ENCODE data around the gene FBXO31. TPM values are rescaled to one million over a fixed set of nuclear protein-coding genes. Genes with fewer than 3 reads are reported as not detected.

Gene FBXO31
- total RNA-seq, 1 experiment from 2014 or later, result 40.4 TPM

- Mint-ChIP-seq H3K36me3 (ENCODE audit: insufficient read depth, unreplicated experiment) (peaks cover 6% of the 10 kb centered on the region), H3K4me3 (ENCODE audit: low read depth, unreplicated experiment) (no peak overlapping the region), H3K9me3 (ENCODE audit: low read depth, unreplicated experiment) (no peaks in the 10 kb centered on the region), H3K27ac (ENCODE audit: unreplicated experiment) (no peak overlapping the region), H3K27me3 (ENCODE audit: unreplicated experiment) (no peaks in the 10 kb centered on the region), H3K4me1 (ENCODE audit: low read depth, unreplicated experiment) (no peaks in the 10 kb centered on the region)
- no TSS peak for BruUV-seq (replicated peaks)
- intact Hi-C loops (cut with micrococcal nuclease; ENCODE audit: unreplicated experiment), result no loop called here
- CTCF ChIA-PET, result no interaction called here
- no peak for TF ChIP-seq CTCF (IDR thresholded peaks at IDR 0.05; ENCODE audit: unreplicated experiment)
- no peak for DNase-seq
These were observed 25.3 kb downstream of the FBXO31 start for GRCh38 chr16:87358250-87358649.

GRCh38 chr16:87356491-87356853, 27.1 kb downstream of the FBXO31 start:
- no peak overlapping the region for H3K4me3 Mint-ChIP-seq (ENCODE audit: low read depth, unreplicated experiment)

GRCh38 chr16:87353613-87354012, 30.0 kb downstream of the FBXO31 start:
- no peaks in the 10 kb centered on the region for H3K9me3 Mint-ChIP-seq (ENCODE audit: low read depth, unreplicated experiment)
- H3K4me3 Mint-ChIP-seq (ENCODE audit: low read depth, unreplicated experiment), result no peak overlapping the region
- peaks cover 9% of the 10 kb centered on the region for H3K36me3 Mint-ChIP-seq (ENCODE audit: insufficient read depth, unreplicated experiment)
- no TSS peak for BruUV-seq (replicated peaks)
- no peaks in the 10 kb centered on the region for H3K4me1 Mint-ChIP-seq (ENCODE audit: low read depth, unreplicated experiment)
- DNase-seq, result no peak
- no peaks in the 10 kb centered on the region for H3K27me3 Mint-ChIP-seq (ENCODE audit: unreplicated experiment)
- intact Hi-C loops (cut with micrococcal nuclease; ENCODE audit: unreplicated experiment), result no loop called here
- TF ChIP-seq CTCF (IDR thresholded peaks at IDR 0.05; ENCODE audit: unreplicated experiment), result no peak
- H3K27ac Mint-ChIP-seq (ENCODE audit: unreplicated experiment), result no peak overlapping the region
- CTCF ChIA-PET, result no interaction called here

More at GRCh38 chr16:87356491-87356853, 27.1 kb downstream of the FBXO31 start:
- H3K36me3 Mint-ChIP-seq (ENCODE audit: insufficient read depth, unreplicated experiment), result peaks cover 6% of the 10 kb centered on the region
- no peaks in the 10 kb centered on the region for H3K9me3 Mint-ChIP-seq (ENCODE audit: low read depth, unreplicated experiment)
- no TSS peak for BruUV-seq (replicated peaks)
- no peak for TF ChIP-seq CTCF (IDR thresholded peaks at IDR 0.05; ENCODE audit: unreplicated experiment)
- intact Hi-C loops (cut with micrococcal nuclease; ENCODE audit: unreplicated experiment), result no loop called here
- H3K27ac Mint-ChIP-seq (ENCODE audit: unreplicated experiment), result no peak overlapping the region
- H3K27me3 Mint-ChIP-seq (ENCODE audit: unreplicated experiment), result no peaks in the 10 kb centered on the region
- DNase-seq, result no peak
- CTCF ChIA-PET, result interaction anchor here (0.6 kb wide), 1 partner anchor 38 kb away, joined by 4 read pairs; no protein-coding TSS in a partner anchor
- no peaks in the 10 kb centered on the region for H3K4me1 Mint-ChIP-seq (ENCODE audit: low read depth, unreplicated experiment)

- Mint-ChIP-seq H3K27ac (ENCODE audit: unreplicated experiment) (no peak overlapping the region), H3K36me3 (ENCODE audit: insufficient read depth, unreplicated experiment) (peaks cover 17% of the 10 kb centered on the region), H3K4me3 (ENCODE audit: low read depth, unreplicated experiment) (no peak overlapping the region), H3K9me3 (ENCODE audit: low read depth, unreplicated experiment) (no peaks in the 10 kb centered on the region), H3K4me1 (ENCODE audit: low read depth, unreplicated experiment) (no peaks in the 10 kb centered on the region), H3K27me3 (ENCODE audit: unreplicated experiment) (no peaks in the 10 kb centered on the region)
- CTCF ChIA-PET, result no interaction called here
- no peak for DNase-seq
- intact Hi-C loops (cut with micrococcal nuclease; ENCODE audit: unreplicated experiment), result no loop called here
- BruUV-seq (replicated peaks), result no TSS peak
- no peak for TF ChIP-seq CTCF (IDR thresholded peaks at IDR 0.05; ENCODE audit: unreplicated experiment)
These were observed 30.8 kb downstream of the FBXO31 start for GRCh38 chr16:87352818-87353217.
